ENCODE measurements around the gene RHOA.
A peak's percentile ranks its signal among the peaks of the same experiment; 100 is the strongest.

RHOA gene

GRCh38 chr3:49377483-49377882, 34.3 kb downstream of the RHOA start:
- Histone ChIP-seq H3K4me3 (ENCODE audit: severe bottlenecking) (no peak overlapping the region), H3K9me3 (ENCODE audit: severe bottlenecking) (no peaks in the 10 kb centered on the region), H3K27ac (ENCODE audit: poor library complexity, severe bottlenecking) (peak overlapping the region; percentile 50), H3K4me1 (ENCODE audit: insufficient read depth, poor library complexity, severe bottlenecking) (peaks cover 8% of the 10 kb centered on the region), H3K36me3 (ENCODE audit: low read depth) (peaks cover 36% of the 10 kb centered on the region), H3K27me3 (ENCODE audit: insufficient read depth, poor library complexity, severe bottlenecking) (no peaks in the 10 kb centered on the region)
- no peak for TF ChIP-seq CTCF (IDR thresholded peaks at IDR 0.05; ENCODE audit: poor library complexity, severe bottlenecking)
- ATAC-seq (ENCODE audit: low read depth) (no peak; the same call in 2 of the 3 replicates), DNase-seq (ENCODE audit: low spot score) (no peak)

- no peak for TF ChIP-seq CTCF (IDR thresholded peaks at IDR 0.05; ENCODE audit: poor library complexity, severe bottlenecking)
- DNase-seq (ENCODE audit: low spot score) = no peak
- no peak for ATAC-seq (ENCODE audit: low read depth)
- Histone ChIP-seq H3K9me3 (ENCODE audit: severe bottlenecking) (no peaks in the 10 kb centered on the region), H3K27ac (ENCODE audit: poor library complexity, severe bottlenecking) (no peak overlapping the region), H3K4me3 (ENCODE audit: severe bottlenecking) (no peak overlapping the region), H3K27me3 (ENCODE audit: insufficient read depth, poor library complexity, severe bottlenecking) (no peaks in the 10 kb centered on the region), H3K4me1 (ENCODE audit: insufficient read depth, poor library complexity, severe bottlenecking) (no peaks in the 10 kb centered on the region), H3K36me3 (ENCODE audit: low read depth) (peaks cover 74% of the 10 kb centered on the region)
Measured at GRCh38 chr3:49371946-49372345, 39.8 kb downstream of the RHOA start.

GRCh38 chr3:49370585-49371290, 41.0 kb downstream of the RHOA start:
- H3K27ac ChIP-seq (ENCODE audit: poor library complexity, severe bottlenecking) = no peak overlapping the region
- H3K4me1 ChIP-seq (ENCODE audit: insufficient read depth, poor library complexity, severe bottlenecking) = no peaks in the 10 kb centered on the region
- no peak for TF ChIP-seq CTCF (IDR thresholded peaks at IDR 0.05; ENCODE audit: poor library complexity, severe bottlenecking)
- DNase-seq (ENCODE audit: low spot score) (no peak), ATAC-seq (ENCODE audit: low read depth) (no peak)
- no peaks in the 10 kb centered on the region for H3K9me3 ChIP-seq (ENCODE audit: severe bottlenecking)
- H3K4me3 ChIP-seq (ENCODE audit: severe bottlenecking) = no peak overlapping the region
- H3K27me3 ChIP-seq (ENCODE audit: insufficient read depth, poor library complexity, severe bottlenecking) = no peaks in the 10 kb centered on the region
- peaks cover 82% of the 10 kb centered on the region for H3K36me3 ChIP-seq (ENCODE audit: low read depth)

- Histone ChIP-seq H3K4me1 (ENCODE audit: insufficient read depth, poor library complexity, severe bottlenecking) (peaks cover 13% of the 10 kb centered on the region), H3K9me3 (ENCODE audit: severe bottlenecking) (no peaks in the 10 kb centered on the region), H3K36me3 (ENCODE audit: low read depth) (peaks cover 86% of the 10 kb centered on the region), H3K27ac (ENCODE audit: poor library complexity, severe bottlenecking) (no peak overlapping the region), H3K27me3 (ENCODE audit: insufficient read depth, poor library complexity, severe bottlenecking) (no peaks in the 10 kb centered on the region), H3K4me3 (ENCODE audit: severe bottlenecking) (no peak overlapping the region)
- ATAC-seq (ENCODE audit: low read depth) (no peak), DNase-seq (ENCODE audit: low spot score) (no peak)
- no peak for TF ChIP-seq CTCF (IDR thresholded peaks at IDR 0.05; ENCODE audit: poor library complexity, severe bottlenecking)
Measured at GRCh38 chr3:49362561-49362960, 49.2 kb downstream of the RHOA start.

GRCh38 chr3:49359623-49360022, 52.2 kb downstream of the RHOA start:
- ATAC-seq (ENCODE audit: low read depth) (no peak), DNase-seq (ENCODE audit: low spot score) (no peak)
- no peak for TF ChIP-seq CTCF (IDR thresholded peaks at IDR 0.05; ENCODE audit: poor library complexity, severe bottlenecking)
- Histone ChIP-seq H3K36me3 (ENCODE audit: low read depth) (peaks cover 86% of the 10 kb centered on the region), H3K27me3 (ENCODE audit: insufficient read depth, poor library complexity, severe bottlenecking) (no peaks in the 10 kb centered on the region), H3K4me1 (ENCODE audit: insufficient read depth, poor library complexity, severe bottlenecking) (peaks cover 17% of the 10 kb centered on the region), H3K9me3 (ENCODE audit: severe bottlenecking) (no peaks in the 10 kb centered on the region), H3K27ac (ENCODE audit: poor library complexity, severe bottlenecking) (peak overlapping the region; percentile 96), H3K4me3 (ENCODE audit: severe bottlenecking) (no peak overlapping the region)
